Osteoblast (primary cell): ENCODE measurements around the gene TACR2. TPM values are rescaled to one million over a fixed set of nuclear protein-coding genes. Genes with fewer than 3 reads are reported as not detected.
A peak's percentile ranks its signal among the peaks of the same experiment; 100 is the strongest.

Experiments
- DNase-seq: peaks from one replicate; pipeline ENCODE4 v3.0.0; 2011; ENCODE audit warnings: low spot score, mixed read lengths; ENCODE audit not compliant: insufficient read length; ENCODE audit errors: missing footprints
- H2AFZ ChIP-seq: 2 replicates; pipeline ENCODE4 v1.6.0; 2011; ENCODE audit warnings: mild to moderate bottlenecking, low read length
- H3K27ac ChIP-seq: 2 replicates; pipeline ENCODE4 v1.5.1; 2011; ENCODE audit warnings: mild to moderate bottlenecking, low read depth, low read length, moderate library complexity
- H3K27me3 ChIP-seq: 2 replicates; pipeline ENCODE4 v1.6.0; 2012; ENCODE audit warnings: mild to moderate bottlenecking, control low read depth, inconsistent platforms, low read length, moderate library complexity; ENCODE audit not compliant: insufficient read depth
- H3K36me3 ChIP-seq: 2 replicates; pipeline ENCODE4 v1.5.1; 2011; ENCODE audit warnings: mild to moderate bottlenecking, low read length, control low read depth, moderate library complexity; ENCODE audit not compliant: insufficient read depth
- H3K4me1 ChIP-seq: 2 replicates; pipeline ENCODE4 v1.5.1; 2011; ENCODE audit warnings: mild to moderate bottlenecking, low read length, control low read depth, moderate library complexity; ENCODE audit not compliant: insufficient read depth
- H3K4me2 ChIP-seq: 2 replicates; pipeline ENCODE4 v1.6.0; 2011; ENCODE audit warnings: mild to moderate bottlenecking, low read length; ENCODE audit not compliant: insufficient read depth
- H3K4me3 ChIP-seq: fragments of 200-600 bp; sonication (generic); 3 replicates; pipeline ENCODE4 v1.5.1; 2012; ENCODE audit warnings: mild to moderate bottlenecking, low read length, inconsistent platforms; ENCODE audit not compliant: insufficient read depth
- H3K79me2 ChIP-seq: 2 replicates; pipeline ENCODE4 v1.6.0; 2012; ENCODE audit warnings: mild to moderate bottlenecking, low read length, control low read depth, inconsistent platforms; ENCODE audit not compliant: insufficient read depth
- H3K9me3 ChIP-seq: 2 replicates; pipeline ENCODE4 v1.5.1; 2011; ENCODE audit warnings: low read depth, low read length, control low read depth
- H4K20me1 ChIP-seq: 2 replicates; pipeline ENCODE4 v1.6.0; 2012; ENCODE audit warnings: mild to moderate bottlenecking, low read length, control low read depth; ENCODE audit not compliant: insufficient read depth
- total RNA-seq: library from RNA; depleted of rRNA; stranded (reverse); fragments of >200 nt; gene quantifications from 2 replicates; pipeline ENCODE4 v1.2.3, GENCODE V29; 2012
- TF ChIP-seq, protein P1 (sequence below): IDR thresholded peaks from 2 replicates; pipeline ENCODE4 v1.5.1; 2011; ENCODE audit warnings: mild to moderate bottlenecking, low read depth, low read length, moderate library complexity; ENCODE audit errors: extremely low read depth

The TACR2 gene
- total RNA-seq, 1 donor, result 0.36 TPM

DNA sequence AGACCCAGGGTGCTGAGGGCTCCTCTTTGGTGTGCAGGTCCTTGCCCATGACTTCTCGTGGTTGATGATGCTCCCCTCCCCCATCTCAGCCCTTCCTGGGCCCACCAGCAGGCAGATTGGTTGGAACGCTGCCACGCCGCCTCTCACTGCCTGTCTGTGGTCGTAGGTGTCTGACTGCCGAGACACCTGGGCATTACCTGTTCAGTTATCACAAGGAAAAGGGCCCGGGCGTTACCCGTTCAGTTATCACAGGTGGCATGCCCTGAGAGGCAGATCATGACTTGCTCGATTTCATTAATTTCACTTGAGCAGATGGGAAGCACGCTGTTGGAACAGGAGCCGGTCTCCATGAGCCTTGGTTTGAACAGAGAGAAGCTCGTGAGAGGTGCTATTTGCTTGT, 42.5 kb downstream of the TACR2 start:
- Histone ChIP-seq H3K27me3 (no peaks in the 10 kb centered on the region), H3K4me2 (no peak overlapping the region), H3K9me3 (no peaks in the 10 kb centered on the region), H3K27ac (no peak overlapping the region), H3K4me3 (no peak overlapping the region), H2AFZ (no peak overlapping the region), H3K36me3 (peaks cover 37% of the 10 kb centered on the region), H4K20me1 (peaks cover 3% of the 10 kb centered on the region), H3K4me1 (peaks cover 5% of the 10 kb centered on the region), H3K79me2 (peaks cover 67% of the 10 kb centered on the region)
- DNase-seq, result no peak
- TF ChIP-seq, protein P1, sequence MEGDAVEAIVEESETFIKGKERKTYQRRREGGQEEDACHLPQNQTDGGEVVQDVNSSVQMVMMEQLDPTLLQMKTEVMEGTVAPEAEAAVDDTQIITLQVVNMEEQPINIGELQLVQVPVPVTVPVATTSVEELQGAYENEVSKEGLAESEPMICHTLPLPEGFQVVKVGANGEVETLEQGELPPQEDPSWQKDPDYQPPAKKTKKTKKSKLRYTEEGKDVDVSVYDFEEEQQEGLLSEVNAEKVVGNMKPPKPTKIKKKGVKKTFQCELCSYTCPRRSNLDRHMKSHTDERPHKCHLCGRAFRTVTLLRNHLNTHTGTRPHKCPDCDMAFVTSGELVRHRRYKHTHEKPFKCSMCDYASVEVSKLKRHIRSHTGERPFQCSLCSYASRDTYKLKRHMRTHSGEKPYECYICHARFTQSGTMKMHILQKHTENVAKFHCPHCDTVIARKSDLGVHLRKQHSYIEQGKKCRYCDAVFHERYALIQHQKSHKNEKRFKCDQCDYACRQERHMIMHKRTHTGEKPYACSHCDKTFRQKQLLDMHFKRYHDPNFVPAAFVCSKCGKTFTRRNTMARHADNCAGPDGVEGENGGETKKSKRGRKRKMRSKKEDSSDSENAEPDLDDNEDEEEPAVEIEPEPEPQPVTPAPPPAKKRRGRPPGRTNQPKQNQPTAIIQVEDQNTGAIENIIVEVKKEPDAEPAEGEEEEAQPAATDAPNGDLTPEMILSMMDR, result no peak

DNA sequence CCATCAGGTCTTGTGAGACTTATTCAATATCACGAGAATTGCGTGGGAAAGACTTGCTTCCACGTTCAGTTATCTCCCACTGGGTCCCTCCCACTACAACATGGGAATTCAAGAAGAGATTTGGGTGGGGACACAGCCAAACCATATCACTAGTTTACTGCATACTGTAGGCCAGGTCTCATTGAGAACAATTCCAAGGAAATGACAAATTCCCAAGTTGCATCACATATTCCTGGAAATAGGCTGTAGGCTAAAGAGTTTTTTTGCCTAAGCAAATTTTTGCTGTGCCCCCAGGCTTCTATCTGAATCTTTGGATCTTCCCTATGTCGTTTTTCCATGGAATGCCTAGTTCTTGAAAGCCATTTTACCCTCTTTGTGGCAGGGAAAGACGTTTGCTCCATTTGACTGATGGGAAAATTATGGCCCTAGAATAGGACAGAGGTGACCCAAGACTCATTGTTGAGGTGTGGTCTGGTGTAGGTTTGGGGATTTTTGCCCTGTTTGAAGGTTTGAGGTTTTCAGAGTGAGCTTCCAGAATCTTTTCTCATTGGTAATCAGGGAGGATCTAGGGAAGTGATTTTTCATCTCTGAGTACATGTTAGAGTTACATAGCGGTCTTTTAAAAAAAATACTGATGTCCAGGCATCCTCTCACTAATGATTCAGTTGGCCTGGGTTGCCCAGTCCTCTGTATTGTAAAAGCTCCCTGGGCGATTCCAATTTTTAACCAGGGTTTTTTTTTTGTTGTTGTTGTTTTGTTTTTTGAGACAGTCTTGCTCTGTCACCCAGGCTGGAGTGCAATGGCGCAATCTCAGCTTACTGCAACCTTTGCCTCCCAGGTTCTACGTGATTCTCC, 44.4 kb downstream of the TACR2 start:
- no peak overlapping the region for H3K4me3 ChIP-seq
- H2AFZ ChIP-seq, result no peak overlapping the region
- H4K20me1 ChIP-seq, result peaks cover 9% of the 10 kb centered on the region
- peaks cover 5% of the 10 kb centered on the region for H3K4me1 ChIP-seq
- H3K79me2 ChIP-seq, result peaks cover 74% of the 10 kb centered on the region
- H3K27ac ChIP-seq, result peak overlapping the region; percentile 52
- H3K9me3 ChIP-seq, result no peaks in the 10 kb centered on the region
- no peak for DNase-seq
- H3K4me2 ChIP-seq, result no peak overlapping the region
- no peaks in the 10 kb centered on the region for H3K27me3 ChIP-seq
- peaks cover 37% of the 10 kb centered on the region for H3K36me3 ChIP-seq
- TF ChIP-seq, protein P1, result no peak

DNA sequence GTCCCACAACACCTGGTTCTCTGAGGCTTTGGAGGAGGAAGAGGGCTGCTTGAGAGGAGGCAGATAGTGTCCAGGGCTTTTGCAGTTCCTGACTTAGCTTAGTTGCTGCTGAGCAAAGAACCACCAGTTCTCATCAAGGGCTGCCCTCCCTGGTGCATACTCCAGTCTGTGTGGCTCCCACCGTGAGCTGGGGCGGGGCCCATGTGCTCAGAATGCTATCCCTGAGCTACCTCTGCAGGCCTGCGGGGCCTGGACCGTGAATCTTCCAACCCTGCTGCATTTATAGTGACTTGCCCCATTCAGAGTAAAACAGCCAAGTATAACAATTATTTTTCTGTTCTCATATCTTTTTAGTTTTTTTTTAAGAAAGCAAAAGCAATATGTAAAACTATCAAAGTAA, 49.2 kb downstream of the TACR2 start:
- Histone ChIP-seq H3K27me3 (no peaks in the 10 kb centered on the region), H3K27ac (no peak overlapping the region), H3K4me3 (no peak overlapping the region), H3K9me3 (no peaks in the 10 kb centered on the region), H3K36me3 (peaks cover 51% of the 10 kb centered on the region), H3K4me2 (no peak overlapping the region), H3K79me2 (peaks cover 74% of the 10 kb centered on the region), H4K20me1 (peaks cover 7% of the 10 kb centered on the region), H2AFZ (no peak overlapping the region), H3K4me1 (peaks cover 14% of the 10 kb centered on the region)
- DNase-seq, result peak; percentile 51
- TF ChIP-seq, protein P1, result no peak

DNA sequence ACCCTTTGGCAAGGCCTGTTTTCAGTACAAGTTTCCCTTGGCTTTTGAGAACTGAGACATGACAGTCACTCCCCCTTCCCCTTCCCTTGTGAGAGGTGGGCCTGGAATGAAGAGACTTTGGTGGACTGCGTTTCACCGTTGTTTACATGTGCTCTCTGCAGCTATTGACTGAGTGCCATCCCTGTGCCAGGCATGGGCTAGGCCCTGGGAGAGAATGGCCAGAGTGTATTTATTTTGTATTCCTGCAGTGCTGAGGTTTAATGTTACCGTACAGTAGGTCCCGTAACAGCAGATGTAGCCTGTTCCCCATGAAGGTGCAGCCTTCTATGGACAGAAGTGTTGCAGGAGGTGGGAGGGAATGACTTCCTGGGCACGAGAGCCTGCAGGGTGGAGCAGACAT, 50.0 kb downstream of the TACR2 start:
- no peak overlapping the region for H2AFZ ChIP-seq
- TF ChIP-seq, protein P1, result no peak
- no peak overlapping the region for H3K4me2 ChIP-seq
- no peaks in the 10 kb centered on the region for H3K9me3 ChIP-seq
- peaks cover 18% of the 10 kb centered on the region for H3K4me1 ChIP-seq
- H4K20me1 ChIP-seq, result peaks cover 11% of the 10 kb centered on the region
- H3K27ac ChIP-seq, result no peak overlapping the region
- H3K79me2 ChIP-seq, result peaks cover 70% of the 10 kb centered on the region
- no peak overlapping the region for H3K4me3 ChIP-seq
- no peaks in the 10 kb centered on the region for H3K27me3 ChIP-seq
- DNase-seq, result no peak
- peaks cover 51% of the 10 kb centered on the region for H3K36me3 ChIP-seq
